Measurements from ENCODE around the gene MSL3B.

Gene MSL3B

DNA sequence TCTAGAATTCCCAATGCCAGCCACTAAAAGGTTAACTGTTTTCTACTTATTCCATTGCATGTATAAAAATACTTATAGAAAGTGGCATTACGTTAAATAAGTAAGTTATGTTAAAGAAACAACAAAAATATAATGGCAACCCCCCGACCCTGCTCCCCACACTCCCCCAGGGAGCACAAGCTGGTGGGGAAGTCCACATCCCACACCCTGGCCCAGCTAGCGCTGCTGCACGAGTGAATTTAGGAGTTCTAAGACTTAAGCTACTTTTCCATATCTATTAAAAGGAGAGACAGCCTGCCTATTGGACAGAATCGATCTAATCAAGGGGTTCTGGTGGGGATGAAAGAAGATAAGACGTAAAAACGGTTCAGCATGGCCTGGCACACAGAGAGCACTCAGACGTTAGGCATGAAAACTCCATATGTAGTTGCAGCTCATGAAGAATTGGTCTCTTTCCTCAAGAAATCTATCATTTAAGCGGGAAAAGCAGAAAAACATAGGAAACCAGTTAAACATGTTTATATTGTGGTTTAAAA, 30.4 kb downstream of the MSL3B start:
- no peak overlapping the region for H3K4me3 ChIP-seq (ENCODE audit: low read length)
- H3K79me2 ChIP-seq (ENCODE audit: low read length) = peaks cover 65% of the 10 kb centered on the region
- H3K9ac ChIP-seq (ENCODE audit: low read length) = no peak overlapping the region
- peaks cover 75% of the 10 kb centered on the region for H3K36me3 ChIP-seq (replicated peaks; ENCODE audit: low read depth, low read length)
- no peak overlapping the region for H2AFZ ChIP-seq (ENCODE audit: low read depth, low read length)
- H3K27me3 ChIP-seq (ENCODE audit: low read depth, low read length) = no peaks in the 10 kb centered on the region
- no peaks in the 10 kb centered on the region for H3K9me3 ChIP-seq (ENCODE audit: insufficient read depth, low read length)
- no peak overlapping the region for H3K27ac ChIP-seq (ENCODE audit: low read length)
- TF ChIP-seq, protein P1, sequence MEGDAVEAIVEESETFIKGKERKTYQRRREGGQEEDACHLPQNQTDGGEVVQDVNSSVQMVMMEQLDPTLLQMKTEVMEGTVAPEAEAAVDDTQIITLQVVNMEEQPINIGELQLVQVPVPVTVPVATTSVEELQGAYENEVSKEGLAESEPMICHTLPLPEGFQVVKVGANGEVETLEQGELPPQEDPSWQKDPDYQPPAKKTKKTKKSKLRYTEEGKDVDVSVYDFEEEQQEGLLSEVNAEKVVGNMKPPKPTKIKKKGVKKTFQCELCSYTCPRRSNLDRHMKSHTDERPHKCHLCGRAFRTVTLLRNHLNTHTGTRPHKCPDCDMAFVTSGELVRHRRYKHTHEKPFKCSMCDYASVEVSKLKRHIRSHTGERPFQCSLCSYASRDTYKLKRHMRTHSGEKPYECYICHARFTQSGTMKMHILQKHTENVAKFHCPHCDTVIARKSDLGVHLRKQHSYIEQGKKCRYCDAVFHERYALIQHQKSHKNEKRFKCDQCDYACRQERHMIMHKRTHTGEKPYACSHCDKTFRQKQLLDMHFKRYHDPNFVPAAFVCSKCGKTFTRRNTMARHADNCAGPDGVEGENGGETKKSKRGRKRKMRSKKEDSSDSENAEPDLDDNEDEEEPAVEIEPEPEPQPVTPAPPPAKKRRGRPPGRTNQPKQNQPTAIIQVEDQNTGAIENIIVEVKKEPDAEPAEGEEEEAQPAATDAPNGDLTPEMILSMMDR (IDR thresholded peaks at IDR 0.05; ENCODE audit: low read depth, low read length) = no peak
- no peak for TF ChIP-seq EZH2phosphoT487 (IDR thresholded peaks at IDR 0.05; ENCODE audit: low read depth)
- no peaks in the 10 kb centered on the region for H3K4me1 ChIP-seq (ENCODE audit: low read length)
- no peak overlapping the region for H3K4me2 ChIP-seq (ENCODE audit: low read length)
- H4K20me1 ChIP-seq (ENCODE audit: insufficient read depth, low read length) = peaks cover 44% of the 10 kb centered on the region

DNA sequence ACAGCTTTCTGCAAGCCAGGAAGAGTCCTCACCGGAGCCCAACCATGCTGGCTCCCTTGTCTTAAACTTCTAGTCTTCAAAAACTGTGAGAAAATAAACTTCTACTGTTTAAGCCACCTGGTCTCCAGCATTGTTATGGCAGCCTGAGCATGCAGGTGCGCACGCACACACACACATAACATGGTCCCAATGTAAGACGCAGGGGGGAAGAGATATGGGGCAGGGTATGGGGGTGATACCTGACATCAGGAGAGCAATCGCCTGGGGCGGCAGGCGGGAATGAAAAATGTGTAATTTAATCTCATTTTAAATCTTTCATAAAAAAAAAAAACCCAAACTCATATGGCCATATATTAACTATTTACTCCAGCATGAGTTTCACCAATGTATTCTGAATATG, 31.8 kb downstream of the MSL3B start:
- H4K20me1 ChIP-seq (ENCODE audit: insufficient read depth, low read length) = peaks cover 44% of the 10 kb centered on the region
- peaks cover 62% of the 10 kb centered on the region for H3K36me3 ChIP-seq (replicated peaks; ENCODE audit: low read depth, low read length)
- no peaks in the 10 kb centered on the region for H3K27me3 ChIP-seq (ENCODE audit: low read depth, low read length)
- no peak overlapping the region for H2AFZ ChIP-seq (ENCODE audit: low read depth, low read length)
- H3K27ac ChIP-seq (ENCODE audit: low read length) = no peak overlapping the region
- H3K9me3 ChIP-seq (ENCODE audit: insufficient read depth, low read length) = no peaks in the 10 kb centered on the region
- no peak for TF ChIP-seq EZH2phosphoT487 (IDR thresholded peaks at IDR 0.05; ENCODE audit: low read depth)
- TF ChIP-seq, protein P1 (IDR thresholded peaks at IDR 0.05; ENCODE audit: low read depth, low read length) = no peak
- H3K4me3 ChIP-seq (ENCODE audit: low read length) = no peak overlapping the region
- no peak overlapping the region for H3K9ac ChIP-seq (ENCODE audit: low read length)
- peaks cover 53% of the 10 kb centered on the region for H3K79me2 ChIP-seq (ENCODE audit: low read length)
- H3K4me1 ChIP-seq (ENCODE audit: low read length) = no peaks in the 10 kb centered on the region
- H3K4me2 ChIP-seq (ENCODE audit: low read length) = no peak overlapping the region

DNA sequence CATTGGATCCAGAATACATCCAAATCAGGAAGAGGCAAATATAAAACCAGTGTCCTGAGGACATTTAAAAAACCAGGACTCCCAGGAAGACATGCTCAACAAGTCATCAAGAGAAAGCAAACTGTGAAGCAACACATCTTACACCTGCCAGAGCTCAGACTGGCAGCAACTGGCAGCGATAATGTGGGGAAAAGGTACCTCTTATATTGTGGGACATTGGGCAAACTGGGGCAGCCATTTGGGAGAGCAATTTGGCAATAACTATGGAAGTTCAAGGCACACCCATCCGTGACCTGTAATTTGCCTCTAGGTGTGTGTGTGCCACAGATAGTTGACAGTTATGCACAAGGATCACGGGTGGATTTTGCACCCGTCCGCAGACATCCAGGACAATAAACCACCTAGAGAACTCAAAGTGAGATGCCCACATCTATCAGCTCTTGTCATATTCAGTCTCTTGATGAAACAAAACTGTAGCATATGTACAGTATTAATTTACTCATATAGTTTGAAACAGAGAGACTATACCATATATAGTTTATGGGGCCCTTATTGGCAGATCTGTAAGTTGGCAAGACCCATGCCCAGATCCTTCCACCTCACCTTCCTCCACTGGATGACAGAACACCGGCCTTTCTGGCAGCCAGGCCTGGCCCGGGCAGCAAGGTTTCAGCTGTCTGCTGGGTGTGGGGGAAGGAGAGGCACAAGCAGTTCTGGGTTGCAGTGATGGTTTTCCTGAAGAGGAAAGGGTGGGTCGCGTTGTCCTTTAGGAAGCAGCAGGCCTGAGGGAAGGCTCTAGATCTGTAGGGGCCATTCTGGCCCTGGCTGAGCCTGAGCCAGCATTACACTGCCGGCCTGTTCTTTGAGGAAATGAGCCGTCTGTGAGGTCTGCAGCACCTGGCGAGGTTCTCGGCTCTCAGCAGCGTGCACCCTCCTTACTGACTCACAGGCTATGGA, 32.7 kb downstream of the MSL3B start:
- Histone ChIP-seq H3K27me3 (ENCODE audit: low read depth, low read length) (no peaks in the 10 kb centered on the region), H3K9ac (ENCODE audit: low read length) (no peak overlapping the region), H2AFZ (ENCODE audit: low read depth, low read length) (no peak overlapping the region), H3K36me3 (replicated peaks; ENCODE audit: low read depth, low read length) (peaks cover 53% of the 10 kb centered on the region), H3K4me2 (ENCODE audit: low read length) (no peak overlapping the region), H3K4me3 (ENCODE audit: low read length) (no peak overlapping the region), H3K27ac (ENCODE audit: low read length) (no peak overlapping the region), H4K20me1 (ENCODE audit: insufficient read depth, low read length) (peaks cover 36% of the 10 kb centered on the region), H3K79me2 (ENCODE audit: low read length) (peaks cover 44% of the 10 kb centered on the region), H3K9me3 (ENCODE audit: insufficient read depth, low read length) (no peaks in the 10 kb centered on the region), H3K4me1 (ENCODE audit: low read length) (no peaks in the 10 kb centered on the region)
- TF ChIP-seq, protein P1 (IDR thresholded peaks at IDR 0.05; ENCODE audit: low read depth, low read length) = no peak
- no peak for TF ChIP-seq EZH2phosphoT487 (IDR thresholded peaks at IDR 0.05; ENCODE audit: low read depth)

DNA sequence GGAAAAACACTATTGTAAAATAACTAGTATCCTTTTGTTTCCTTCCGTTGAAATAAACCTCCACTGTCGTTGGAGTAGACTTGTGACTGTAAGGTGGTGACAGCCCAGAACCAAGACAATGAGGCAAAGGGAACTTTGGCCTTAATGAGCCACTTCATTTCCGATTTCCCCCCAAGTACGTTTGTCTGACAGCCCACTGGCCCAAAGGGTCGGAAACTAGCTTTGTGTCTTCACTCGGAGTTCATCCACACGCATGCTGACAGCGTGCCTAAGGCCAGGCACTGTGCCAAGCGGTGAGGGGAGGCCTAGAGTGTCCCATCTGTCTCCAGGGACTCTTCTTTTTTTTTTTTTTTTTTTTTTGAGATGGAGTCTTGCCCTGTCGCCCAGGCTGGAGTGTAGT, 34.8 kb downstream of the MSL3B start:
- H3K79me2 ChIP-seq (ENCODE audit: low read length) = peaks cover 23% of the 10 kb centered on the region
- H3K9me3 ChIP-seq (ENCODE audit: insufficient read depth, low read length) = no peaks in the 10 kb centered on the region
- H4K20me1 ChIP-seq (ENCODE audit: insufficient read depth, low read length) = peaks cover 15% of the 10 kb centered on the region
- H3K4me1 ChIP-seq (ENCODE audit: low read length) = no peaks in the 10 kb centered on the region
- no peak overlapping the region for H3K27ac ChIP-seq (ENCODE audit: low read length)
- H3K9ac ChIP-seq (ENCODE audit: low read length) = no peak overlapping the region
- H3K4me2 ChIP-seq (ENCODE audit: low read length) = no peak overlapping the region
- TF ChIP-seq, protein P1 (IDR thresholded peaks at IDR 0.05; ENCODE audit: low read depth, low read length) = no peak
- no peak for TF ChIP-seq EZH2phosphoT487 (IDR thresholded peaks at IDR 0.05; ENCODE audit: low read depth)
- peaks cover 35% of the 10 kb centered on the region for H3K36me3 ChIP-seq (replicated peaks; ENCODE audit: low read depth, low read length)
- no peak overlapping the region for H3K4me3 ChIP-seq (ENCODE audit: low read length)
- no peaks in the 10 kb centered on the region for H3K27me3 ChIP-seq (ENCODE audit: low read depth, low read length)
- H2AFZ ChIP-seq (ENCODE audit: low read depth, low read length) = no peak overlapping the region
